ENCODE data around the gene ANO6. TPM values are rescaled to one million over a fixed set of nuclear protein-coding genes. Genes with fewer than 3 reads are reported as not detected.

Gene ANO6
- total RNA-seq, 1 donor, result 13.7 TPM

- DNase-seq (ENCODE audit: low read depth in 2 of 3, low spot score in 2 of 3), result no peak
Measured at GRCh38 chr12:45429831-45430230, 213.9 kb downstream of the ANO6 start.

GRCh38 chr12:45431126-45431525, 215.2 kb downstream of the ANO6 start:
- DNase-seq (ENCODE audit: low read depth in 2 of 3, low spot score in 2 of 3), result no peak

DNA sequence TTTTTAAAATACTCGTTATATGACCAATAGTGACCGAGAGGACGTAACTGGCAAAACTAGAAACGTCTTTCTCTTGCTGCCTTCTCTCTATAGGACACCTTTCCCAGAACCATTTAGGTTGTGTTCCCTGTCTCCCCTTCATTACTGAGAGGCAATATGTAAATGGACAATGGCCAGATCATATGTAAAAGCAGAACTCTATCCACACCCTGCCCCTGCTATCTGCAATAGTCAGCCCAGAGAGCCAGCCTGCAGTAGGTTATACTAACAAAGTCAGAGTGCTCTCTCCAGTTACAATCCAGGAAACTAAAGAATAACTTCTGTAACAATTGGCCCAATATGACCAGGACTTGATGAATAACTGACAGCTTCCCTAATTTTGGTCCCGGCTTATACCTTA, 216.8 kb downstream of the ANO6 start:
- DNase-seq (ENCODE audit: low read depth in 2 of 3, low spot score in 2 of 3), result no peak

DNA sequence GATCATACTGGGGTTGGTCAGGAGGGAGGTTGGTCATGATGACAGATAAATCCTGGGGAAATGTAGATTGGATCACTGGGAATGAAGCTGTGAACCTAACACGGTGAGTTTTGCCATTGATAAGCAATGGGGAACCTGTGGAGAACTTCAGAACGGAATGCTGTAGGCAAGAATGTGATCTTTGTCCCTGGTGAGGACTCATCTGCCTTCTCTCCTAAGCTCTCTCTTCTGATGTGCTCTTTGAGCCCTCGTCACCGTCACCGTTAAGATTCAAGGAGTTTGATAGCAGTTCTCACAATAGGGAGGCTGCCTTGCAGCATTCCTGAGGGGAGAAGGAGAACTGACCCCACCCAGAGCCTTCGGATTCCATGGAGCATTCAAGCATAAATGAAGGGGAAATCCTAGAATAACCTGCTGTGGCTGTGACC, 217.6 kb downstream of the ANO6 start:
- no peak for DNase-seq (ENCODE audit: low read depth in 2 of 3, low spot score in 2 of 3)

- DNase-seq (ENCODE audit: low read depth in 2 of 3, low spot score in 2 of 3), result no peak
Measured at GRCh38 chr12:45434094-45434493, 218.2 kb downstream of the ANO6 start.

DNA sequence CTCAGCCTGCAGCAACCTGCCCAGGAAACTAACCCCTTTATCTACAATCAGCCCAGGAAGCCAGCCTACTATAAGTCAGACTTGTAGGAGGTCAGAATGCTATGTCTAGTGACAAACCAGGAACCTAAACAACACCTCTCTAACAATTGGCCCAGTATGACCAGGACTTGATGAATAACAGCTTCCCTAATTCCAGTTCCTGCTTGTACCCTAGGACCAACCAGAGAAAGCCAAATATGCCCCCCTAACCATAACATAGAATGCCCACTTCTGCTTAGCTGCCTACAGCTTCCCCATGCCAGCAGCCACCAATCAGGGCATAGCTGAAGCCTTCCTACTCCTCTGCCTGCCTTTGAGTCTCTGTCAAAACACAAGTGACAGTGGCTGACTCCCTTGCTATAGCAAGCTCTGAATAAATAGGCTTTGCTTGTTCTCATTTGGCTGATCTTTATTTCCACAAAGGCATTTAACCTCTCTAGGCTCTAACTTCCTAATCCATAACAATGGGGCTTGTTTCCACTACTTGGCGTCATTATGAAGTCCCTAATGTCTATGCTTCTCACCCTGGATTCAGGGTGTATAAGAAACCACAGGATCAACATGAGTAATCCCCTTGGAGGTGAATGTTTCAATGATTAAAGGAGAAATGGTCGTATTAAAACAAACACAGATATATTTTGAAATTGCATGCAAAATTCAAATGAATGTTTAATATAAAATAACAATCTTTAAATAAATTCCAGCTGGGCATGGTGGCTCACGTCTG, 220.2 kb downstream of the ANO6 start:
- peak in 2 of 3 donors; percentile 5 to 57 for DNase-seq (ENCODE audit: low read depth in 2 of 3, low spot score in 2 of 3)

DNA sequence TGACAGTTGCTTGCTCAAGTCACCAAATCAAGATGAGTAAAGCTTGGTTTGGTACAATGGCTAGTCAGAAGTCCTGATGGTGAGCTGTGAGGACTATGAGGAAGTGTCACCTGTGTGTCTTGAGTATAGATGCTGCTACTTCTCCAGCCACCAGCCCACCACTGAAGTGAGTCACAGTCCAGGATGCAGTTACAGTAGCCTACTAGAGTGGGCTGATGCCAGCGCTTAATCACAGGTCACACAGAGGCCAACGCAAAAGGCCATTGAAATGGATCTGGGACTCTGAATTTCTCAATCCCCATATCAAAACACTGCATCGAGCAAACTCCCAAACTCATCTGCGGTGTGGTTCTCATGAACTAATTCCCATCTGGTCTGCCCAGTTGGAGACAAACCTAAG, 223.1 kb downstream of the ANO6 start:
- no peak for DNase-seq (ENCODE audit: low read depth in 2 of 3, low spot score in 2 of 3)

DNA sequence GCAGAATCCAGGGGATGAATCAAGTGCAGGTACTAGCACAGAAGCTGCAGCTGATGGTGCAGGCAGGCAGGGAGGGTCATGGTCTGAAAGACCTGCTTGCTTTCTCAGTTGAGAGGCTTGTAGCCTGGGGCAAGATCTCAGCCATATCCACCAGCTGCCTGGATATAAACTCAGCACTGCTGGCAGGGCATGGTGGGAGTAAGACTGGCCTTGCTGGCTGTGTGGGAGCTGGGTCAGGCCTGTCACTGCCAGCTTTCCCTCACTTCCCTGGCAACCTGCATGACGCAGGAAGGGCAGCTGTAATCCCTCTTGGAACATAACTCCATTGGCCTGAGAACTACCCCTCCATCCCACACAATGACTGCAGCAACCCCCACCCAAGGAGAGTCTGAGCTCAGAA, 230.1 kb downstream of the ANO6 start:
- no peak for DNase-seq (ENCODE audit: low read depth in 2 of 3, low spot score in 2 of 3)

DNA sequence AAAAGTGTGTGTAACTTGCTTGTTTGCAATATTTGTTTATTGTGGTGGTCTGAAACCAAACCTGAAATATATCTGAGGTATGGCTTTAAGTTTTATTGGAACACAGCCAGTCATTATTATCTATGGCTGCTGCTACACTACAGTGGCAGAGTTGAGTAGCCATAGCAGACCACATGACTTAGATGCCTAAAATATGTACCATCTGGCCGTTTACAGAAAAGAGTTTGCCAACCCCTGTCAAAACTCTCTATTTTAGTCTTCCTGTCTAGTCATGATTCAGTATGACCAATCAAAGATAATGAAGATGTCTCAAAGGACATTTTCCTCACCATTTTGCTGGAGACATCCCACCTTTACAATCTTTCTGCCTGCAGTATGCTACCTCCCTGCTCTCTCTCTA, 242.3 kb downstream of the ANO6 start:
- DNase-seq (ENCODE audit: low read depth in 2 of 3, low spot score in 2 of 3), result no peak

- DNase-seq (ENCODE audit: low read depth in 2 of 3, low spot score in 2 of 3), result no peak
Measured at GRCh38 chr12:45458854-45459807, 243.2 kb downstream of the ANO6 start.

- no peak for DNase-seq (ENCODE audit: low read depth in 2 of 3, low spot score in 2 of 3)
Measured at GRCh38 chr12:45462506-45462905, 246.6 kb downstream of the ANO6 start.

DNA sequence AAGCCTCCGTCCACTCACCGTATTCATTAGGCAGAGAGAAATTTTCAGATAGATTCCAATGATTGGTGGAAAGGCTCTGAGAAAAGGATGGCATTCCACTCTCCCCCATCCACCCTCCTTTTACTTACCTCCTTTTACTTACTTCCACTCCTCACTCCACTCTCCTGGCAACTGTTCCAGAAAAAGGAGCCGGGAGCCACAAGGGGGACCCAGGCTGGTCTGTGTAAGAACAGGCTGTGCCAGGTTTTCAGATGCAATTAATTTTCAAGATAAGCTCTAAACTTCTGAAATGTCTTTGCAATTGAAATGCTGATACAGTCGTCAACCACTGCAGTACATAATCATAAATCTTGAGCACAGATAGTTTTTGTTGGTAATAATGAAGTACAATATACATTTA, 248.8 kb downstream of the ANO6 start:
- DNase-seq (ENCODE audit: low read depth in 2 of 3, low spot score in 2 of 3), result no peak

DNA sequence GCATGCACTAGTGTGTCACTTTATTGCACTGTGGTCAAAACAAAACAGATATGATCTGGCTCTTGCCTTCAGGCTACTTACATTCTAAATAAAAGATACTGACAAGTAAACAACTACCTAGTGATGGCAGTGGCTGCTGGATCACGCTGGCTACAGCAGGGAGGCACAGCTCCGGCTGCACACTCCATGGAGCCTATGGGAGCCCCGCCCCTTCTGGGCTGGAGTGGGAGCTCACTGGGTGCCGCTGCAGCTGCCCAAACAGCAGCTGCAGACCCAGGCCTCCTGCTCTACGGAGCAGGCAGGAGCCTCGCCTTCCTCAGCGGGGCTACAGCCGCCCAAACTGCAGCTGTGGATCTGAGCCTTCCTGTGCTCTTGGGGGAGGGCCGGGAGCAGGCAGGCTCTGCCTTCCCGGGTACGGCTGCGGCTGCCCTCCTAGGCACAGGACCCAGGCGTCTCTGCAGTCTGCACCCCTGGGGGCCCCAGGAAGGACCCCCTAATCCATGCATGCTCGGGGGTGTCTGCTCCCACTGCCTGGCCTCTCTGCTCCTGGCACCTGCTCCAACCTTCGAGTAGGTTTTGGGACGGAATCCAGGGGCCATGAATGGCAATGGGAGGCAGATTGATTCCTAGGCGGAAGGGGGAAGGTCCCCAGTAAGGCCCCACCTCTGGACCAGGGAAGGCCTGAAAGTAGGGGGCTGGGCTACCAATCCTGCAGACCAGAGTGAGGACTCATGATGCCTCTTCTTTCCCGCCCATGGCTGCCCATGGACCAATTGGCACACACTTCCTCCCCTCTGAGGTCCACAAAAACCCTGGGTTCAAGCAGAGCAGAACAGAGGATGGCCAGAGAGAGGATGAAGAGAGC, 253.1 kb downstream of the ANO6 start:
- DNase-seq (ENCODE audit: low read depth in 2 of 3, low spot score in 2 of 3), result no peak

DNA sequence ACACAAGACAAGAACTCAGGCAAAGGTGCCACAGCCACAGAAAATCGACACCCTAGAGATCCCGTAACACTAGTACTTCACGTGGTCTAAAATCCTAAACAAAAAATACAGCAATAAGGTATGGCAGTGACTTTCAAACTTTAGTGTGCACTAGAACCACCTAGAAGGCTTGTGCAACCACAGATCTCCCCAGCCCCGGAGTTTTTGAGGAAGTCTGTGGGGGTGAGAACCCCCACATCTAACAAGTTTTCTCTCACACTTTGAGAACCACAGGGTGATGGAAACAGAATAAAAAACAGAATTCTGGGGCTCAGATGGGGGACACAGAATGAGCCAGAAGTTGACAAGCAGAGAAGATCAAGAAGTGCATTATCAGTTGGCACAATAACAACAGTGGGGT, 254.0 kb downstream of the ANO6 start:
- DNase-seq (ENCODE audit: low read depth in 2 of 3, low spot score in 2 of 3), result peak in 1 of 3 donors; percentile 44

- no peak for DNase-seq (ENCODE audit: low read depth in 2 of 3, low spot score in 2 of 3)
Measured at GRCh38 chr12:45473636-45474035, 257.7 kb downstream of the ANO6 start.

DNA sequence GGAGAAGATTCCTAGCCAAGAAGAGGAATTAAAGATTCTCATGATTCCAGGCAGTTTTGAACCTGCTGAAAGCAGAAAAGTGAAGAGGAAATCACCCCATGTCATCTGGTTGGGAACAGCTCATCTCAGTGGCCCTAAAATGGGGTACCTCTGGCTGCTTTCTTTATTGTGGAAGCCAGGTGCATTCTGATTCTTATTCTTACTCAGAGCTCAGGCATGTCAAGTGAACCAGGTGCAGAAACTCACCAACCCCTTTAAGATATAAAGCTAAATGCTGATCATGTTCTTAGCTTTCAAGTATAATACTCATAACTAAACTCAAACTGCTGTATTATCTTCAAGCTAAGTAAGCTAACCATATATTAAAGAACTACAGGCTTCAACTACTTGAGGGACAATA, 259.7 kb downstream of the ANO6 start:
- no peak for DNase-seq (ENCODE audit: low read depth in 2 of 3, low spot score in 2 of 3)

- DNase-seq (ENCODE audit: low read depth in 2 of 3, low spot score in 2 of 3), result no peak
Measured at GRCh38 chr12:45477526-45477925, 261.6 kb downstream of the ANO6 start.

DNA sequence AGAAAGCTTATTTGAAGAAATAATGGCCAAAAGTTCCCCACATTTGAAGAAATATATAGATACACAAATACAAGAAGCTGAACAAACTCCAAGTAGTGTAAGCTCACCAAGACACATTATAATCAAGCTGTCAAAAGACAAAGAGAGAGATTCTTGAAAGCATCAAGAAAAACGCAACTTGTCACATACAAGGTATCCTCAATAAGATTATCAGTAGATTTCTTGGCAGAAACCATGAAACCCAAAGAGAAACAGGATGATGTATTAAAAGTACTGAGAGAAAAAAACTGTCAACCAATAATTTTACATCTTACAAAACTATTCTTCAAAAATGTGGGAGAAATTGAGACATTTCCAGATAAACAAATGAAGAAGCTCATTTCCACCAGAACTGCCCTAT, 263.0 kb downstream of the ANO6 start:
- DNase-seq (ENCODE audit: low read depth in 2 of 3, low spot score in 2 of 3), result no peak

DNA sequence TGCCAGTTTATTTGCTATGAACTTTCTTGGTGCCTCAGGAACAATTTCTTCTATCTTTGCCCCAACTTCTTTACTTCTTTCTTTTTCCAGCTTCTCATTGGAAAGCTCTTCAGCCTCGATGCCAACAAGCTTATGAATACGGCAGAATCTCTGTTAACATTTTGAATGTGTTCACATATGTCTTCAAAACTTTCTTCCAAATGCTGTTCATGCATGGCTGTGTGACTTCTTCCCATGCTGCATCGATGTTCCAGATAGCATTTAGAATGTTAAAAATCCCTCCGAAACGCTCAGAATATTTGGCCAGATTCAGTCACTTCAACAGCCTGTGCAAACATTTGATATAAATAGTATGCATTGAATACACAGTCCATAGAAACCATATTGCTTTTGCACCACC, 265.9 kb downstream of the ANO6 start:
- DNase-seq (ENCODE audit: low read depth in 2 of 3, low spot score in 2 of 3), result no peak

- DNase-seq (ENCODE audit: low read depth in 2 of 3, low spot score in 2 of 3), result no peak
Measured at GRCh38 chr12:45483571-45483970, 267.7 kb downstream of the ANO6 start.

Measured in hematopoietic multipotent progenitor cell (in vitro differentiated cells).